Ishikawa (cell line): Measurements from ENCODE around the gene DEGS2.

Experiments
- CEBPB ChIP-seq: IDR thresholded peaks from 2 replicates; pipeline ENCODE4 v1.6.1; 2012
- EGR1 ChIP-seq: IDR thresholded peaks from 2 replicates; pipeline ENCODE4 v1.6.1; 2012
- EP300 ChIP-seq: IDR thresholded peaks from 2 replicates; pipeline ENCODE4 v1.6.1; 2012; ENCODE audit warnings: borderline replicate concordance
- MAX ChIP-seq: IDR thresholded peaks from 2 replicates; pipeline ENCODE4 v1.6.1; 2012
- RAD21 ChIP-seq: IDR thresholded peaks from 2 replicates; pipeline ENCODE4 v1.6.1; 2012; ENCODE audit warnings: low read depth
- REST ChIP-seq: IDR thresholded peaks from 2 replicates; pipeline ENCODE4 v1.6.1; 2012; ENCODE audit warnings: low read depth, mild to moderate bottlenecking
- TAF1 ChIP-seq: IDR thresholded peaks from 2 replicates; pipeline ENCODE4 v1.6.1; 2012; ENCODE audit warnings: low read depth, mild to moderate bottlenecking
- TCF12 ChIP-seq: IDR thresholded peaks from 2 replicates; pipeline ENCODE4 v1.6.1; 2012; ENCODE audit warnings: low read depth
- TEAD4 ChIP-seq: IDR thresholded peaks from 2 replicates; pipeline ENCODE4 v1.6.1; 2012

GRCh38 chr14:100202712-100203111, 43.3 kb upstream of the DEGS2 start:
- TF ChIP-seq REST (no peak), TAF1 (no peak), MAX (no peak), EP300 (no peak), CEBPB (no peak), RAD21 (no peak), EGR1 (no peak), TCF12 (no peak), TEAD4 (no peak)
